HepG2 (cell line): Measurements from ENCODE around the gene PSMB9. TPM values are rescaled to one million over a fixed set of nuclear protein-coding genes. Genes with fewer than 3 reads are reported as not detected.
A peak's percentile ranks its signal among the peaks of the same experiment; 100 is the strongest.

Experiments used
- ATF7-NPFF ChIP-seq: sonication (generic); formaldehyde crosslinking; IDR thresholded peaks from 2 replicates; pipeline ENCODE4 v1.8.1; 2023; ENCODE audit warnings: mild to moderate bottlenecking, low read depth, missing genetic modification reagents, moderate library complexity
- DPF2 ChIP-seq: sonication (generic); formaldehyde crosslinking; IDR thresholded peaks from 2 replicates; pipeline ENCODE4 v1.4.0; 2020; ENCODE audit warnings: mild to moderate bottlenecking, low read depth, missing genetic modification reagents, borderline replicate concordance
- FOXA1 ChIP-seq, 2 experiments: fragments of 450-650 bp in 1 of 2; sonication (generic) in 1 of 2; formaldehyde crosslinking in 1 of 2; IDR thresholded peaks; 2 replicates each; pipeline versions ENCODE4 v1.4.0 to v1.6.1; 2016 to 2020; ENCODE audit warnings: missing genetic modification reagents in 1 of 2
- FOXK1 ChIP-seq: sonication (generic); formaldehyde crosslinking; IDR thresholded peaks from 2 replicates; pipeline ENCODE4 v1.4.0; 2020; ENCODE audit warnings: low read depth, missing genetic modification reagents, borderline replicate concordance
- HOXD1 ChIP-seq: sonication (generic); formaldehyde crosslinking; IDR thresholded peaks from 2 replicates; pipeline ENCODE4 v1.5.0; 2020; ENCODE audit warnings: missing genetic modification reagents
- MEIS2 ChIP-seq: sonication (generic); formaldehyde crosslinking; IDR thresholded peaks from 2 replicates; pipeline ENCODE4 v1.9.0; 2021; ENCODE audit warnings: mild to moderate bottlenecking, missing genetic modification reagents
- RAD21 ChIP-seq: fragments of 450-650 bp; formaldehyde crosslinking; IDR thresholded peaks from 2 replicates; pipeline ENCODE4 v1.5.0; 2020; ENCODE audit warnings: mild to moderate bottlenecking
- RFXAP ChIP-seq: sonication (generic); formaldehyde crosslinking; IDR thresholded peaks from 2 replicates; pipeline ENCODE4 v1.4.0; 2020; ENCODE audit warnings: missing genetic modification reagents, borderline replicate concordance
- RNF2 ChIP-seq: fragments of 450-650 bp; conservative IDR thresholded peaks from 2 replicates; pipeline ENCODE4 v1.6.1; 2016; ENCODE audit warnings: low read depth
- SATB2 ChIP-seq: sonication (generic); formaldehyde crosslinking; IDR thresholded peaks from 2 replicates; pipeline ENCODE4 v1.5.0; 2020; ENCODE audit warnings: missing genetic modification reagents
- TMF1 ChIP-seq: sonication (generic); formaldehyde crosslinking; IDR thresholded peaks from 2 replicates; pipeline ENCODE4 v1.8.1; 2022; ENCODE audit warnings: low read depth, missing genetic modification reagents
- YEATS4 ChIP-seq: sonication (generic); formaldehyde crosslinking; IDR thresholded peaks from 2 replicates; pipeline ENCODE4 v1.4.0; 2020; ENCODE audit warnings: missing genetic modification reagents, borderline replicate concordance
- ZNF546 ChIP-seq: sonication (generic); formaldehyde crosslinking; conservative IDR thresholded peaks from 2 replicates; pipeline ENCODE4 v1.8.1; 2023; ENCODE audit warnings: mild to moderate bottlenecking, missing genetic modification reagents
- ZNF562 ChIP-seq: sonication (generic); formaldehyde crosslinking; IDR thresholded peaks from 2 replicates; pipeline ENCODE4 v1.8.0; 2022; ENCODE audit warnings: missing genetic modification reagents, borderline replicate concordance
- polyA plus RNA-seq, 8 experiments: library from polyadenylated mRNA; depleted of rRNA in 3 of 8; stranded (reverse) in 7 of 8; unstranded in 1 of 8; fragments of >200 nt; fragmentation: Illumina TruSeq in 4 of 8; extraction: Trizol in 4 of 8; gene quantifications; 2 replicates each; pipeline versions ENCODE4 v1.2.1 to v1.2.3, GENCODE V29; 2011 to 2016; ENCODE audit warnings: low read depth in 4 of 8, missing spikeins in 1 of 8, mixed read lengths in 1 of 8; ENCODE audit not compliant: insufficient read depth in 1 of 8
- total RNA-seq, 5 experiments: library from RNA; depleted of rRNA; stranded (reverse); fragments of >200 nt; fragmentation: Illumina TruSeq; extraction: Trizol; gene quantifications; 2 replicates each; pipeline ENCODE4 v1.2.3, GENCODE V29; 2016; ENCODE audit warnings: low read depth in 1 of 5
- TF ChIP-seq, protein P1 (sequence below): IDR thresholded peaks from 2 replicates; pipeline ENCODE4 v1.4.0; 2020; ENCODE audit warnings: mild to moderate bottlenecking, missing genetic modification reagents
- TF ChIP-seq, protein P2 (sequence below): sonication (generic); formaldehyde crosslinking; IDR thresholded peaks from 2 replicates; pipeline ENCODE4 v1.4.0; 2020; ENCODE audit warnings: mild to moderate bottlenecking, missing genetic modification reagents
- TF ChIP-seq, protein P3 (sequence below): sonication (generic); formaldehyde crosslinking; IDR thresholded peaks from 2 replicates; pipeline ENCODE4 v1.4.0; 2020; ENCODE audit warnings: missing genetic modification reagents
- TF ChIP-seq, protein P4 (sequence below): sonication (generic); formaldehyde crosslinking; IDR thresholded peaks from 2 replicates; pipeline ENCODE4 v1.4.0; 2020; ENCODE audit warnings: low read depth, missing genetic modification reagents

The PSMB9 gene
- total and polyA plus RNA-seq, 2 of the 13 experiments (the other 11 are each of a cell fraction or from before 2014, with no cell fraction given) = 15.6 to 16.0 TPM

DNA sequence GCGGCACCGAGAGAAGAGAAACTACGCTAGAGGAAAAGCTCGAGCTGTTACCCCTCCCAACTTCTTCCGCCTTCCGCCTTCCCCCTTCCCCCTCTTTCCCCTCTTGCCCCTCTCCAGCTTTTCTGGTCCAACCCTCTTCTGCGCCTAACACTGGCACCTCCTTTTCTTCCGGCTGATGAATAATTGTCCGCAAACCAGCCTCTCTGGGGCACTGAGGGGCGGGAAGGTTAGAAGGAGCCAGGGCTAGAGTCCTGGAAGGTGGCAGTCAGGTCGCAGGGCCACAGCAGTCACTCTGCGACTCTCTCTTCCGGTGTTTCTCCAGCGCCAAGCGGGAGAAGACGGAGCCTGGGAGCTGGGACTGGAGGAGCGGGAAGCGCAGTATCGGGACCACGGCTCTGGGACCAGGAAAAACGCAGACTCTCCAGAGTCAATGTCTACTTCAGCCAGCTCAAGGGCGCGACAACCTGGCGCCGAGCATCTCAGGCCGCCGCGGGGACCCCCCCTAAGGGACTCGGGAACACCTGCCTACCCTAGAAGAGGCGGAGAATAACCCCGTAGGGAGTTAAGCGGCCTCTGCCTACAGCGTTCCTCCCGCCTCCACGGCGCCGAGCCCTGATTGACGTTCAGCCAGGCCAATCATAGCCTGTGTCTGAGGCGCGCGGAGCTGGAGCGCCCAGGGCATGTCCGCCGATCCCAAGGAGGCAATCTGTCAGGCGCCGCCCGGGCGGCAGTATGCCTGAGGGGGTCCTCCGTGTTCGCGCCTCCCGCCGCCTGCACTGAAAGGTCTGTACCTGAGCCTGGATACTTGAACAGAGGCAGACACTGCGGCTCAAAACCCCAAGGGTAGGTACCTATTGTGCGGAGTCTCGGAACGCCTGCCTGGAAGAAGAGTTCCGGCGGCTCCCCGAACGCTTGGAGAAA is 40.4 kb downstream of the PSMB9 start (continued):
- TF ChIP-seq, protein P1, sequence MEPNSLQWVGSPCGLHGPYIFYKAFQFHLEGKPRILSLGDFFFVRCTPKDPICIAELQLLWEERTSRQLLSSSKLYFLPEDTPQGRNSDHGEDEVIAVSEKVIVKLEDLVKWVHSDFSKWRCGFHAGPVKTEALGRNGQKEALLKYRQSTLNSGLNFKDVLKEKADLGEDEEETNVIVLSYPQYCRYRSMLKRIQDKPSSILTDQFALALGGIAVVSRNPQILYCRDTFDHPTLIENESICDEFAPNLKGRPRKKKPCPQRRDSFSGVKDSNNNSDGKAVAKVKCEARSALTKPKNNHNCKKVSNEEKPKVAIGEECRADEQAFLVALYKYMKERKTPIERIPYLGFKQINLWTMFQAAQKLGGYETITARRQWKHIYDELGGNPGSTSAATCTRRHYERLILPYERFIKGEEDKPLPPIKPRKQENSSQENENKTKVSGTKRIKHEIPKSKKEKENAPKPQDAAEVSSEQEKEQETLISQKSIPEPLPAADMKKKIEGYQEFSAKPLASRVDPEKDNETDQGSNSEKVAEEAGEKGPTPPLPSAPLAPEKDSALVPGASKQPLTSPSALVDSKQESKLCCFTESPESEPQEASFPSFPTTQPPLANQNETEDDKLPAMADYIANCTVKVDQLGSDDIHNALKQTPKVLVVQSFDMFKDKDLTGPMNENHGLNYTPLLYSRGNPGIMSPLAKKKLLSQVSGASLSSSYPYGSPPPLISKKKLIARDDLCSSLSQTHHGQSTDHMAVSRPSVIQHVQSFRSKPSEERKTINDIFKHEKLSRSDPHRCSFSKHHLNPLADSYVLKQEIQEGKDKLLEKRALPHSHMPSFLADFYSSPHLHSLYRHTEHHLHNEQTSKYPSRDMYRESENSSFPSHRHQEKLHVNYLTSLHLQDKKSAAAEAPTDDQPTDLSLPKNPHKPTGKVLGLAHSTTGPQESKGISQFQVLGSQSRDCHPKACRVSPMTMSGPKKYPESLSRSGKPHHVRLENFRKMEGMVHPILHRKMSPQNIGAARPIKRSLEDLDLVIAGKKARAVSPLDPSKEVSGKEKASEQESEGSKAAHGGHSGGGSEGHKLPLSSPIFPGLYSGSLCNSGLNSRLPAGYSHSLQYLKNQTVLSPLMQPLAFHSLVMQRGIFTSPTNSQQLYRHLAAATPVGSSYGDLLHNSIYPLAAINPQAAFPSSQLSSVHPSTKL (CRISPR knock-in tag) = peak; percentile 55; the same call in 1 of the 2 replicates
- TF ChIP-seq ZNF562 (no peak), RNF2 (peak; percentile 56), ATF7-NPFF (CRISPR knock-in tag) (no peak; the same call in 1 of the 2 replicates), RFXAP (no peak; the same call in 1 of the 2 replicates), YEATS4 (CRISPR knock-in tag) (no peak; the same call in none of the 2 replicates), FOXA1 (IDR thresholded peaks at IDR 0.05) (no peak), FOXA1 (CRISPR knock-in tag; IDR thresholded peaks at IDR 0.05) (no peak), MEIS2 (no peak; the same call in 1 of the 2 replicates), FOXK1 (CRISPR knock-in tag) (peak; percentile 69; the same call in 1 of the 2 replicates), DPF2 (CRISPR knock-in tag) (no peak), SATB2 (CRISPR knock-in tag) (no peak), ZNF546 (no peak), RAD21 (no peak), HOXD1 (CRISPR knock-in tag) (peak; percentile 77), TMF1 (CRISPR knock-in tag) (peak; percentile 2; the same call in 1 of the 2 replicates)
- TF ChIP-seq, protein P2, sequence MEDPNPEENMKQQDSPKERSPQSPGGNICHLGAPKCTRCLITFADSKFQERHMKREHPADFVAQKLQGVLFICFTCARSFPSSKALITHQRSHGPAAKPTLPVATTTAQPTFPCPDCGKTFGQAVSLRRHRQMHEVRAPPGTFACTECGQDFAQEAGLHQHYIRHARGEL (CRISPR knock-in tag) = no peak
- TF ChIP-seq, protein P3, sequence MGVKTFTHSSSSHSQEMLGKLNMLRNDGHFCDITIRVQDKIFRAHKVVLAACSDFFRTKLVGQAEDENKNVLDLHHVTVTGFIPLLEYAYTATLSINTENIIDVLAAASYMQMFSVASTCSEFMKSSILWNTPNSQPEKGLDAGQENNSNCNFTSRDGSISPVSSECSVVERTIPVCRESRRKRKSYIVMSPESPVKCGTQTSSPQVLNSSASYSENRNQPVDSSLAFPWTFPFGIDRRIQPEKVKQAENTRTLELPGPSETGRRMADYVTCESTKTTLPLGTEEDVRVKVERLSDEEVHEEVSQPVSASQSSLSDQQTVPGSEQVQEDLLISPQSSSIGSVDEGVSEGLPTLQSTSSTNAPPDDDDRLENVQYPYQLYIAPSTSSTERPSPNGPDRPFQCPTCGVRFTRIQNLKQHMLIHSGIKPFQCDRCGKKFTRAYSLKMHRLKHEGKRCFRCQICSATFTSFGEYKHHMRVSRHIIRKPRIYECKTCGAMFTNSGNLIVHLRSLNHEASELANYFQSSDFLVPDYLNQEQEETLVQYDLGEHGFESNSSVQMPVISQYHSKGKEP (CRISPR knock-in tag) = 0 out of 2 replicates have a peak, but pooled peaks have one; percentile 24
- TF ChIP-seq, protein P4, sequence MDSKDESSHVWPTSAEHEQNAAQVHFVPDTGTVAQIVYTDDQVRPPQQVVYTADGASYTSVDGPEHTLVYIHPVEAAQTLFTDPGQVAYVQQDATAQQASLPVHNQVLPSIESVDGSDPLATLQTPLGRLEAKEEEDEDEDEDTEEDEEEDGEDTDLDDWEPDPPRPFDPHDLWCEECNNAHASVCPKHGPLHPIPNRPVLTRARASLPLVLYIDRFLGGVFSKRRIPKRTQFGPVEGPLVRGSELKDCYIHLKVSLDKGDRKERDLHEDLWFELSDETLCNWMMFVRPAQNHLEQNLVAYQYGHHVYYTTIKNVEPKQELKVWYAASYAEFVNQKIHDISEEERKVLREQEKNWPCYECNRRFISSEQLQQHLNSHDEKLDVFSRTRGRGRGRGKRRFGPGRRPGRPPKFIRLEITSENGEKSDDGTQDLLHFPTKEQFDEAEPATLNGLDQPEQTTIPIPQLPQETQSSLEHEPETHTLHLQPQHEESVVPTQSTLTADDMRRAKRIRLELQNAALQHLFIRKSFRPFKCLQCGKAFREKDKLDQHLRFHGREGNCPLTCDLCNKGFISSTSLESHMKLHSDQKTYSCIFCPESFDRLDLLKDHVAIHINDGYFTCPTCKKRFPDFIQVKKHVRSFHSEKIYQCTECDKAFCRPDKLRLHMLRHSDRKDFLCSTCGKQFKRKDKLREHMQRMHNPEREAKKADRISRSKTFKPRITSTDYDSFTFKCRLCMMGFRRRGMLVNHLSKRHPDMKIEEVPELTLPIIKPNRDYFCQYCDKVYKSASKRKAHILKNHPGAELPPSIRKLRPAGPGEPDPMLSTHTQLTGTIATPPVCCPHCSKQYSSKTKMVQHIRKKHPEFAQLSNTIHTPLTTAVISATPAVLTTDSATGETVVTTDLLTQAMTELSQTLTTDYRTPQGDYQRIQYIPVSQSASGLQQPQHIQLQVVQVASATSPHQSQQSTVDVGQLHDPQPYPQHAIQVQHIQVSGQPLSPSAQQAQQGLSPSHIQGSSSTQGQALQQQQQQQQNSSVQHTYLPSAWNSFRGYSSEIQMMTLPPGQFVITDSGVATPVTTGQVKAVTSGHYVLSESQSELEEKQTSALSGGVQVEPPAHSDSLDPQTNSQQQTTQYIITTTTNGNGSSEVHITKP (CRISPR knock-in tag) = peak; percentile 76
